ENCODE results near the gene ZBTB7C.

Gene ZBTB7C

DNA sequence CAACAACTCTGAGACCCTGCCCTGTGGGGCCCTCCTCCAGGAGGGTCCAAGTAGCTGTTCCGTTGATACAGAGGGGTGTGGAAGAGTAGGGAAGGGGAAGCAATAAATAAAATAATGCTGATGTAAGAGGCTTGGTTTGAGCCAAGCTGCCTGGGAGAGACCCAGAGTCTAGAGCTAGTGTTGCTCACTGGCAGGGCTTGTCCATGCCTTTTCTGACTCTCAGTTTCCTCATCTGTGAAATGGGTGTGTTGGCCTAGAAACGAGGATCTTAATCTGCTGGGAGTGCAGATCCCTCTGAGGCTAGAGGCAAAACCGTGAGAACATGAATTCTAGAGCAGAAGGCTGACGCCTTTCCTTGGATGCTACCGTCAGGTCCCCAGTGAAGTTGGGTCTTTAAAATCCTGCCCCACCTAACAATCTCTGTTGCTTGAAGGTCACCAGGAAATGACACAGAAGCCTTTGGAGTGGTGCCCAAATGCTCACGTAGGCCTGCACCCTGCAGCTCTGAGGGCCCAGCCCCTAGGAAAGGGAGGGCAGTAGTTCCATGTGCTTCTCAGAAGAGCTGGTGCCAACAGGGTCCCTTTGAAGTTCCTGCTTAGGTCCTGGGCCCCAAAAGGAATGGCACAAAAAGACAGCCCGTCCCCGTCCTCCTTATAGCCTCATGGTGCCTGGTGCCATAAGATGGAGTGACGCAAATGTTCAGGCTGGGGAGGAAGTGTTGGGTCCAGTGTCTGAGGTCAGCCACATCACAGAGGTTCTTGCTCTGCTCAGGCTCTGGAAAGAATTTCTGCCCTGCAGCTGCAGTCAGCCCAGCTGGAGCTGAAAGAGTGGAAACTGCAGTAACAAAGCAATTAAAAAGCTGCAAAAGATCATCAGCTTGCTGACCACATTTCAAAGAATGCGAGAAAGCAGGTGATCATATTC lies 405.5 kb downstream of the ZBTB7C start:
- DNase-seq (ENCODE audit: low read depth, low spot score), result no peak

- DNase-seq (ENCODE audit: low read depth, low spot score), result no peak
Observed at GRCh38 chr18:48002933-48003365, 406.2 kb downstream of the ZBTB7C start.

GRCh38 chr18:48000701-48001100 lies 408.5 kb downstream of the ZBTB7C start:
- no peak for DNase-seq (ENCODE audit: low read depth, low spot score)

DNA sequence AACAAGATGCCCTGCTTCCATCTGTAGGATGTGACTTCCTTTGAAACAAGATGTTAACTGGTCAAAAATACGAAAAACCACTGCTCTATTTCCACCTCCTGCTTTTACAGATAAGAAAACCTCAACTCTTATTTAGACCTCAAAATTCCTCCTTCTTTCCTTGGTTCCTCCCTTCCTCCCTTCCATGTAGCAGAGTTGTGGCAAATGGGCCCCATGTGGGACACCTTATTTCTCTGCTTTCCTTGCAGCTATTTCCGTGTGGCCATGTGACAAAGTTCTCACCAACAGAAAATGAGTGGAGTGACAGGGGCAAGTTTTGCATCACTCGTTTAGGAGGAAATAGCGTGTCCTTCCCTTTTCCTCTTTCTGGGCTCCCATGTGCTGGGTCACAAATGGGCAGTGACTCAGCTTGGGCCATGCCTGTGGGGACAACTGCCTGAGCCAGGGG lies 409.4 kb downstream of the ZBTB7C start:
- no peak for DNase-seq (ENCODE audit: low read depth, low spot score)

- DNase-seq (ENCODE audit: low read depth, low spot score), result no peak
Observed at GRCh38 chr18:47997338-47997780, 411.8 kb downstream of the ZBTB7C start.

DNA sequence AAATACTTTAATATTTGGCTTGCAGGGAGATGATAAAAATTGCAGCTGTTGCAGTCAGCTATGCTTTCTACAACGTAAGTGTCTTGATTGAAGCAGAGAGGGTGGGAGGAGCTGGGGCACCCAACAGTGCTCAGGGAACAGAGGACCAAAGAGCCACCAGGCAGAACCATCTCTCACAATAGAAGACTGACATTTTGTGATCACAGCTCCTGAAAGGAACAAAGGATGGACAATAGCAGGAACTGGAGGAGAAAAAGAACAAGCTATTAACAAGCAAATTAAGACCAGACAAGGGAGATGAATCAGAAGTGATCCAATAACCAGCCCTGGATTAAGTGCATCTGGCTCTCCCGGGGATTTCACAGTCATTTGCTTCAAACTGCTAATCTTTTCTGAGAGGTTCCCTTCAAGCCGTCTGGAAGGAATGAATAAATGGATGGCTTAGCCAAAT lies 413.1 kb downstream of the ZBTB7C start:
- no peak for DNase-seq (ENCODE audit: low read depth, low spot score)

GRCh38 chr18:47995654-47996053 lies 413.5 kb downstream of the ZBTB7C start:
- no peak for DNase-seq (ENCODE audit: low read depth, low spot score)

- DNase-seq (ENCODE audit: low read depth, low spot score), result no peak
Observed at GRCh38 chr18:47993409-47993808, 415.8 kb downstream of the ZBTB7C start.

DNA sequence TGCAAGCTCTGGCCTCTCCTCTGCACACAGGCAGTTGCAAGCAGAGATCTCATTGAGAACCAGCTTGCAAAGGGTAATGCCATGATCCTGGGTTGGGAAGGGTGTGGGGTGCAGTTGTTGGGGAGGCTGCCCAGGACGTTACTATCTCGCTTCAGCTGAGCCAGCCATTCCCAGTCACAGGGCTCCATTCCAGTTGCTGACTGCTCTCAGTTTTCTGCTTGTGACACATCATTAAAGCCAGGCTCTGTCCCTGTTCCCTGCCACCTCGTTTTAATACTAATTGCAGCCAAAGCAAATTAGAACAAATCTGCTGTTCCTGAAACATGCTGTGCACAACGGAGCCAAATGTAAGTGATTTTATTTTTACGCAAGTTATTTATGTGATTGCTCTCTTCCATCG lies 416.2 kb downstream of the ZBTB7C start:
- no peak for DNase-seq (ENCODE audit: low read depth, low spot score)

DNA sequence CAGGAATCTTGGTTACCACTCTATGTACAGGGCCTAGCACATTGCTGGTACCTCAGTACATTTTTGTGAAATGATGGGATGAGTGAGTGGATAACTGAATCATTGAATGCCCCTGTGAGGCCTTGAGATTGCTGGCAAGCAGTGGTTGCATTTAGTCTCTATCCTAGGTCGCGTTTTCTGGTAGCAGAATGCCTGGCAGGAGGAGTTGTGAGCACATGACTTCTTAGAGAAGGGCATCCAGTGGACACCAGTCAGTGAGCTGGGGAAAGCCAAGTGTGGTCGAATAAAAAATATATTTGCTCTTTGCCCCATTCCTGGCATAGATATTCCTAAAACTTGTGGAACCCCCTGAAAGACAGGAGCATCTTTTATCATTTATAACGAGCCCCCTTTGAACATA lies 416.9 kb downstream of the ZBTB7C start:
- DNase-seq (ENCODE audit: low read depth, low spot score), result no peak

DNA sequence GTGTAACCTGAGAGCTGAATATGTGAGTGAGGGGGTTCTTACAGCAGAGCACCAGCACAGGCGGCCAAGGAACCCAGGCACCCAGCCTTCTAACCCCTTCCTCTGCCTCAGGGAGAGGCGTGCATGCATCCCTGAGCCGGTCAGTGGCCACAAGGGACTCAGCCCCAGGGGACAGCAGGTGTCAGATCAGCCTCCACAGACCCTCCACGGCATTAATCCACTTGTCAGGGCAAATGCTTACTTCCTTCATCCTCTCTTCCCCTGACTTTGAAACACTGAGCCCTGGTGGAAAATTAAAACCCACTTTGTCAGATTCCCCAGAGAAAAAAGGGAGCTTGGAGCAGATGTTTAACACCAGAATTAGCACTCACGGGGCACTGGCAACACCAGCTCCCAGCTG lies 418.2 kb downstream of the ZBTB7C start:
- no peak for DNase-seq (ENCODE audit: low read depth, low spot score)

- DNase-seq (ENCODE audit: low read depth, low spot score), result no peak
Observed at GRCh38 chr18:47987388-47987699, 421.8 kb downstream of the ZBTB7C start.

GRCh38 chr18:47986620-47987387 lies 422.4 kb downstream of the ZBTB7C start:
- DNase-seq (ENCODE audit: low read depth, low spot score), result no peak

- DNase-seq (ENCODE audit: low read depth, low spot score), result no peak
Observed at GRCh38 chr18:47985866-47986265, 423.3 kb downstream of the ZBTB7C start.

DNA sequence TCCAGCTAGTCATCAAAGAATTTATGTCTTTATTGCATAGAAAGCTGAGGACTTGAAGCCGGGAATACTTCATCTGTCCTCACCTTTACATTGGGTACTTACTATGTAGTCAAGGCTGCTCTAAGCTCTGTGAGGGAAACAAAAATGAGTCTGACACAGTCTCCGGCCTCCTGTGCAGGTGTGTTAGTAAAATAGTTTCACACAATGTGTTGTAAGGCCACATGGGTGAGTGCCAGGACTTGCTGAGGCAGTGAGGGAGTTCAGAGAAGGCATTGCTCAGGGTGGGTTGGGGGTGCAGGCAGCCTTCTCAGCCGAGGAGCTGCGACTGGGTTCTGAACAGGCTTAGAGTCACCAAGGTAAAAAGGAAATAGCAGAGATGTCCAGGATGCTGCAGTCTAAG lies 424.2 kb downstream of the ZBTB7C start:
- no peak for DNase-seq (ENCODE audit: low read depth, low spot score)

DNA sequence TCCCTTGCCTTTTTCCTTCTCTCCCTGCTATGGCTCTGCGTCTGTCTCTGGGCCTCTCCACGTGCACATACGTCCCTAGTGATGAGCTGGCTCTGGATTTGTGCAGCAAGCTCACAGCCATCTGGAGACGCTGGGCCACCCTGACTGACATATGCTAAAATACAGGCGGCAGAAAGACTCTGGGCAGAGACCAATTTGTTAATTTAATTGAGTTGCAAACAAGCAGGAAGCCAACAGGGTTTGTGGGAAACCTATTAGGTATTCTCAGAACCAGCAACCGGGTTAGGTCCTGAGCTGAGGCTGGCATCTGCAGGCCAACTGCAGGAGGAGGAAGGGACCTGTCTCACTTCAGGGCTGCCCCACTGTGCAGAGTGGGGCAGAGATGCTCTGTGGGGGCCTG lies 425.2 kb downstream of the ZBTB7C start:
- no peak for DNase-seq (ENCODE audit: low read depth, low spot score)

DNA sequence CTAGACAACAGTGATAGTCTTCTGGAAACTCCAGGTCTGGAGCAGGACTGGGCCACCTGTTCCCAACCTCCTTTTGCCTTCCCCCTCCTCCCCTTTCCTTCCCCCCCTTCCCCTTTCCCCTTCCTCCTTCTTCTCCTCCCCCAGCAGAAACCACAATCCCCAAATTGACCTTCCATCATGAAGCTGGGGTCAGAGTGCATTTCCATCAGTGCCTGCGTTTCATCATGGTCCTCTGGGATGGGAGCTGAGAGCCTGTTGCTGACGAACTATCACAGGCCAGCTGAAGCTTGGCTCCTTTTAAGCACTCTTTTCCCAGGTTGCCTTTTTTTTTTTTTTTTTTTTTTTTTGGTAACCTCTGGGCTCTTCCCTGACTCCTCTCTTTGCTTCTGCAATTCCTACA lies 426.1 kb downstream of the ZBTB7C start:
- no peak for DNase-seq (ENCODE audit: low read depth, low spot score)

- no peak for DNase-seq (ENCODE audit: low read depth, low spot score)
Observed at GRCh38 chr18:47981830-47982229, 427.4 kb downstream of the ZBTB7C start.

DNA sequence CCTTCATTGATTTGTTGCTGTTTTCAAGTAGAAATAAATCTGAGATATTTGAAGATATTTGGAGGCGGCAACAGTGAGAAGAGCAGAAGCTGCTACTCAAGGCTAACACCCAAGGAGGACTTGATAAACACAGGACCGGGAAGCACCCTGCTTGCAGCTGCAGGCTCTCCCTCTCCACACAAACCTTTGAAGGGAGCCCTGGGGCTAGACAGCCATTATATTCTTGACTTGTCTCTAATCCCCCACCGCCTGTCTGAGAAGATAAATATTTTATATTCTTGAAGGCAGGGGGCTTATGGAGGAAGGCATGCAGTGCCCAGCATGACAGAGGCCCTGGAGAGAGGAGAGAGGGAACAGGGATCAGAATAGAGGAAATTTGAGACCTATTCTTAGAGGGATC lies 427.9 kb downstream of the ZBTB7C start:
- DNase-seq (ENCODE audit: low read depth, low spot score), result no peak

- DNase-seq (ENCODE audit: low read depth, low spot score), result no peak
Observed at GRCh38 chr18:47979611-47980200, 429.5 kb downstream of the ZBTB7C start.

DNA sequence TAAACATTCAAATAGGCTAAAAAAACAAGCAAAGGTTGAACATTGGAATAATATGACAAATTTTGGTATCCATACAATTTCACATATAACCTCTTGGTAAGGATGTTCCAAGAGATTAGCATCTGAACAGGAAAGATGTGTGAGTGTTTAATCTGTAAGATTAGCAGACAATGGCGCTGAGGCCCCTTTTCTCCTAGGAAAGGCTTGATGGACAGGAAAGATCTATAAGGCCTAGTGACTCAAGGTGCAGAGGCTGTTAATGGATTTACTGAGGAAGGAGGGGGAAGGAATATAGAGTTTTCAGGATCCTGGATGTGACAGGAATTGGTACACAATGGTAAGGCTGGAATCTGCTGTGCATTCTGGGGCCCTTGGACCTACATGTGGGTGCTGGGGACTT lies 430.6 kb downstream of the ZBTB7C start:
- no peak for DNase-seq (ENCODE audit: low read depth, low spot score)

DNA sequence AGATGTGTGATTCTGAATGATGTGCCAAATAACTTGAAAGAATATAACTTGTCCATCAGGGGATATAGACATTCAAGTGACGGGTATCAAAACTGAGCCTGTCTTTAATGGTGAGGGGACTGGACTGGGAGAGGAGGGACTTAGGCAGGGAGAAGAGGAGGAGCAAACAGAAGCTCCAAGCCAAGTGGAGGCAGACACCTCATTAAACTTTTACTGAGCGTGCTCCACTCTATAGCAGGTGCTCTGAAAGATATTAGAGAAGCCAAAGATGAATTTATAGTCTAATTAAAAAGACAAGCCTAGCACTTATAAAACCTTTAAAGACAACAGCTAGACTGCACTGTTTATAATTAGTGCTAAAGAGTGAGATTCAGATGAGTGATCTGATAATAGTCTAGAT lies 431.0 kb downstream of the ZBTB7C start:
- no peak for DNase-seq (ENCODE audit: low read depth, low spot score)

Data from iPS DF 19.7 (cell line).